ENCODE data around the gene NELL1.

DNA sequence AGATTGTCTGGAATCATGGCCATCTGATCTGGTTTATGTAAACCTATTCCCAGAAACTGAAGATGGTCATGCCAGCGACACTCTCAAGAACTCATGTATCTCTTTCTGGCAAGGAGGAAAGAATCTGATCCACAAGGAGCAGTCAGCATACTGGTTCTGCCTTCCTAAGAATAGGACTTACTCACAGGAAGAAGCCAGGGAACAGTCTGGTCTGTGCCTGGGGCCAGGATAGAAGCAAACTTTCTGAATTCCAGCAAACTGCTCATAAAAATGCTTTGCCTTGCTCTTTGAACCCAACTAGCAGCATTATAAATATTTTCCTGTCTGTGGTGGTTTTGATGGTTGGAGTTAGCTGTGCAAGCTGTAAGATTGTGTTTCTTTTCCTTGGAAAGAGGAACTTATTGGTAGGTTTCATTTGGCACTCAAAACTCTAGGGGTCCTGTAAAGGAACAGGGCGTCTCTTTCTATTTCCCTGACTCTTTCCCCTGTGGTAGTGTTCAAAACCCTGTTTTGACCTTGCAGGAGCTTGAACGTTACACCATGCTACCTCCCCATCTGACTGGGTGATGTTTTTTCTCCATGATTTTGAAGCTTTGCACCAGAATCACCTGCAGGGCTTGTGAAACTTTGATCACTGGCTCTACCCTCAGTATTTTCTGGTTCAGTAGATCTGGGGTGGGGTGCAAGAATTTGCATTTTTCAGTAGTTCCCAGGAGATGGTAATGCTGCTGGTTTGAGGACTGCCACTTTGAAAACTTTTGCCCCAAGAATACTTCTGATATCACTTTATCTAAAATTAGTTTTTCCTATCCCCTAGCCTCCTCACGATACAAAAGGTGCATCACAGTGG lies 895.7 kb downstream of the NELL1 start:
- TF ChIP-seq, protein P1, sequence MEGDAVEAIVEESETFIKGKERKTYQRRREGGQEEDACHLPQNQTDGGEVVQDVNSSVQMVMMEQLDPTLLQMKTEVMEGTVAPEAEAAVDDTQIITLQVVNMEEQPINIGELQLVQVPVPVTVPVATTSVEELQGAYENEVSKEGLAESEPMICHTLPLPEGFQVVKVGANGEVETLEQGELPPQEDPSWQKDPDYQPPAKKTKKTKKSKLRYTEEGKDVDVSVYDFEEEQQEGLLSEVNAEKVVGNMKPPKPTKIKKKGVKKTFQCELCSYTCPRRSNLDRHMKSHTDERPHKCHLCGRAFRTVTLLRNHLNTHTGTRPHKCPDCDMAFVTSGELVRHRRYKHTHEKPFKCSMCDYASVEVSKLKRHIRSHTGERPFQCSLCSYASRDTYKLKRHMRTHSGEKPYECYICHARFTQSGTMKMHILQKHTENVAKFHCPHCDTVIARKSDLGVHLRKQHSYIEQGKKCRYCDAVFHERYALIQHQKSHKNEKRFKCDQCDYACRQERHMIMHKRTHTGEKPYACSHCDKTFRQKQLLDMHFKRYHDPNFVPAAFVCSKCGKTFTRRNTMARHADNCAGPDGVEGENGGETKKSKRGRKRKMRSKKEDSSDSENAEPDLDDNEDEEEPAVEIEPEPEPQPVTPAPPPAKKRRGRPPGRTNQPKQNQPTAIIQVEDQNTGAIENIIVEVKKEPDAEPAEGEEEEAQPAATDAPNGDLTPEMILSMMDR (IDR thresholded peaks at IDR 0.05) = no peak
- TF ChIP-seq EP300 (IDR thresholded peaks at IDR 0.05) (no peak), POLR2A (IDR thresholded peaks at IDR 0.05) (no peak)

Data from upper lobe of left lung (tissue), 4 donors.